Hematopoietic multipotent progenitor cell treated with erythropoietin and hydrocortisone succinate and interleukin-3 and kit ligand, for 6 days (in vitro differentiated cells): Measurements from ENCODE around the gene NAA60.
"Not testable (repeated sequence)": the region's sequence is repeated elsewhere in the genome, so short reads cannot be mapped to it uniquely, and the experiment has no call there.

Experiments
- DNase-seq: peaks from one replicate; pipeline ENCODE4 v3.0.0-alpha.2; 2015

Gene NAA60

GRCh38 chr16:3484318-3485096, 41.0 kb downstream of the NAA60 start:
- DNase-seq, result no peak

DNA sequence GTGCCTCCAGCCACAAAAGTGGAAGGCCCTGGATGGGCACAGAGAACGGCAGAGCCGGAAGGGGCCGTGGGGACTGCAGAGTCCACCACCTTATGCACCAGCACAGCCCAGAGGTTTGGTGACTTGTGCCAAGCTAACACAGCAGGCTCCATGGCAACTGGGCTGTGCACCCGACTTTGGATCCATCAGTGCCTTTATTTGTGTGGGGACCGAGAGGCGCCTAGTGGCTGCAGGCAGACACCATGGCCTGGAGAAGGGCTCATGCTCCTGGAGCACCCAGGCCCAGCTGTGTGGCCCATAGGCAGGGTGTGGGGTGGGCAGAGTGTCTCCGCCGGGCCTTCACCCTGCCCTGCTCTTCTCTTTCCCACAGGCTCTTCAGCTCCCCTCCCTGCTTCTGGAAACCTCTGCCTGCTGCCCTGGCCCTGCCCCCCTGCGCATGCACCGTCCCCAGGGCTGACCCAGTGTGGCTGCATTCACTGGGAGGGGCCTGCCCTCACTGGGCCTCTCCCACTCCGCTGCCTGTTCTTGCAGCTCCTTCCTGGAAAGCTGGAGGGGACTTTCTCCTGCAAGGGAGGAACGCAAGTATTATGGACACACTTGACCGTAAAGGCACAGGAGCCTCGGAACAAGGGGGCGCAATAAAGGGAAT, 41.7 kb downstream of the NAA60 start:
- no peak for DNase-seq

DNA sequence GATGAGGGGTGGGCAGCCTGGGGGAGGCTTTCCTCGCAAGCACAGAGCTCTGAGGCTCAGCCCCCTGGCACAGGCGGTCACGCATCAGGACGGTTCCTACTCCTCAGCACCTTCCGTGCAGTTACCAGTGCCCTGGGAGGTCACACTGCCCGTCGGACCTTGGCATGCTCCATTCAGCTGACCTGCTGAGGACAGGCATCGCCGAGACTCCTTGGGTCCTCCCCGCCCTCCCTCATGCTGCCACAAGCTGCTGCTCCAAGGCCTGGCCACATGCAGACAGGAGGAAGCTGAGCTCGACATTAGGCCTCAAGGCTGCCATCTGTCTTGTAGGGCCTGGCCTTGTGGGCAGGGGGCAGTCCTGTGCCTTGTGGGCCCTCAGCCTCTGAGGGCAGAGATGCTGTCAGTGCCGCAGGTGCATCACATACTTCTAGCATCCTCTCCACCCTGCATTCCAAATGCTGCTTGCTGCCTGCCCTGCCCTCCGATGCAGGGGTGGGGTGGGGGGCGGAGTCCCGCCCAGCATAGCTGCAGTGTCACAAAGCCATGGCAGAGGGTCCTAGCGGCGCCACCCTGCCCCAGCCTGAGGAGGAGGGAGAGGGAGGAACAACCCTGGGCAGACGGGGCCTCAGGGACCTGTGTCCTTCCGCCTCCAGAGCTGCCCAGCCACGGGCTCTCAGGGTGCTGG, 42.5 kb downstream of the NAA60 start:
- DNase-seq, result no peak

DNA sequence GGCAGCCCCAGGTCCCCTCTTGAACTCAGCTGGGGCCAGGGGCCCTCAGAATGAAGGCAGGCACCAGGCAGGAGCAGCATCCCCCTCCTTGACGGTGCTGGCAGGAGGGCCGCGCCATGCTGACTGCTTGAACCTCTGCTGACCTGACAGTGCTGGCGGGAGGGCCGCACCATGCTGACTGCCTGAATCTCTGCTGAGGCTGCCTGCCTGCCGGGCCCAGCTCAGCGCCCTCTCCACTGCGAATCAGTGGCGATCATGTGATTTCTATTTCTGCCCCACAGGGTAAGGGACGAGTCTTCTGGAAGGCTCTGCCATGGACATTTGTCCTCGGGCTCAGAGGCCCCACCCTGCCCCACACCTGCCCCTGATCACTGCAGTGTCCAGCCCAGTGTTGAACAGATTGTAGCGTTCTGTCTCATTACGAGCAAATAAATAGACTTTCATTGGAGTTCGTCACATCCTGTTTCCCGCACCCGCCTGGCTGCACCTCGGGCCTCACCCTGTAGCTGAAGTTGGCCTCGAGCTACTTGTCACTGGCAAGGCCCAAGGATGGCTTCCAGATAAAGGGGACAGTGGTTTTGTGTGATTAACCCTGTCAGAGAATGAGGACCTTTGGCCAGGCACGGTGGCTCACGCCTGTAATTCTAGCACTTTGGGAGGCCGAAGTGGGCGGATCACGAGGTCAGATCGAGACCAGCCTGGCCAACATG, 43.2 kb downstream of the NAA60 start:
- no peak for DNase-seq

DNA sequence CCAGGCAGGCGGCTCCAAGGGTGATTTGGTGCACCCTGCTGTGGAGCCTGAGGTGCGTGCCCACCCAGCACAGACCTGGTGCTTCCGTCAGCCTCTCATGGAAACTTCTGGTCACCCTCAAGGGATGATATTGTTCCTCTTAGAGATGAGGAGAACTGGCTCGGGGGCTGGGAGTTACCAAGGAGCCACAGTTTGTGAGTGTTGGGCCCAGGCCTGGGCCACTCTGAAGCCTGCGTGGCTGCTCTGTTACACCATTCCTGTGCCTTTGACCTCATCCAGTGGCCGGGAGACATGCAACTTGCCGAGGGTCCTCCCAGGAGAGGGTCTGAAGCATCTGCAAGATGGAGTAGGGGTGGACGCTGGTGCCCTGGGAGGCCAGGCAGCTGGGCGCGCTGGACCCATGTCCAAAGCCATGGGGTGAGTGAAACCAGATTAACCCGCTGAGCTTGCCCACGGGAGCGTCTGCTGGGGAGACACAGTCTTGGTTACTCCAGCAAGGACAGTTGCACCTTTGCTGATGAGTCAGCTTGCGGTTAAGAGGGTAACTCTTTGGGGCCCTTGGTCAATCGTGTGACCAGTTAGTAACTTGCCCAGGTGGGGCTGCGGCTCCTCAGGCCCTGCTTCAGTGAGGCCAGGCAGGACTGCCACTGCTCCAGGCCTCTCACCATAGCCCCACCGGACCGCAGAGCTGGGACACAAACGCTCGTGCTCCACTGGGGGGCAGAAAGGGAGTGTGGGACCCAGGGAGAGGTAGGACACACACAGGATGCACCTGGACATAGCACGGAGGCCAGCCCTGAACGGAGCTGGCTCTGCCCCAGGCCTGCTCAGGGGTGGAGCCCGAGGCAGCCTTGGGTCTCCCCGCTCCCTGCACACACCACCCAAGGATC, 44.3 kb downstream of the NAA60 start:
- no peak for DNase-seq

GRCh38 chr16:3488801-3489200, 45.3 kb downstream of the NAA60 start:
- no peak for DNase-seq

DNA sequence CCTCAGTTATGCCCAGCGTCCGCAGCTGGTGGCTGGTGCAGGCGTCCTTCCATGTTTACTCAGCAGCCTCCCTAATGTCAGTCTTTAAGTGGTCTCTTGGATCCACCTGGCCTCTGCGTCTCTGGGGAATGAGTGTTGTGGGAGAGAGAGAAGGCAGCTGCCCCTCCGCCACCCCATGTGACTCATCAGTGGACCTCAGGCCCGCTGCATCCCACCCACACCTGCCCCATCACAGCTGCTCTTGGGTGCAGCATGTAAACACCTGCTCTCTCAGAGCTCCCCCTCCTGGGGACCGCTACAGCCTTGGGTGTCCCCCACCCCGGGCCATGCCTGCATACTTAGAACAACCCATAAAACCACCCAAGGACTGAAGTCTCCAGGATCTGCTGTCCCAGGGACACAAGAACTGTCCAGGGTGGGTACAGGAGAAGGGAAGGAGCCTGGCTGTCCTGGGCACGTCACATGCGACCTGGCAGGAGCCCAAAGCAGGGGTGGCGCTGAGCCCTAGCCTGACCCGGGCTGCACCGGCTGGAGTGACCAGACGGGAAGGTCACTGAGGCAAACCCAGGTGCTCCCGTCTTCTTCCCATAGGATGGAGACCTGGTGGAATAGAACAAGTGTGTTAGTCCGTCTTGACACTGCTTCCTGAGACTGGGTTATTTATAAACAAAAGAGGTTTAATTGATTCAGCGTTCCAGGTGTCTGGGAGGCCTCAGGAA, 47.6 kb downstream of the NAA60 start:
- no peak for DNase-seq

GRCh38 chr16:3492356-3492755, 48.9 kb downstream of the NAA60 start:
- no peak for DNase-seq

GRCh38 chr16:3494386-3494973, 51.0 kb downstream of the NAA60 start:
- DNase-seq, result no peak

- DNase-seq, result no peak
Measured at GRCh38 chr16:3495176-3495575, 51.7 kb downstream of the NAA60 start, which contains the start of gene C16orf90. C16orf90 (minus strand) TSS chr16:3495489; CDS start chr16:3495421, 68 bp downstream.

DNA sequence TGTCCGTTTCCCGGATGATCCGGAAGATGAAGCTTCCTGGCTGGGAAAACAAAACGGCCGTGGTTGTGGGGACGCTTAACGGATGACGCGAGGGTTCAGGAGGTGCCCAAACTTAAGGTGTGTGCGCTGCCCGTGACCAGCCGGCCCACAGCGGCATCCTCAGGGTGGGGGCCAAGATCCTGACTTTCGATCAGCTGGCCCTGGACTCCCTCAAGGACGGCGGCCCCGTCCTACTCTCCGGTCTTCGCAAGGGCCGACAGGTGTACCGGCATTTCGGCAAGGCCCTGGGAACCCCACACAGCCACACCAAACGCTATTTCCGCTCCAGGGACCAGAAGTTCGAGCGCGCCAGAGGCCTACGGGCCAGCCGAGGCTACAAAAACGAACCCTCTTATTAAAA, 52.9 kb downstream of the NAA60 start:
- no peak for DNase-seq

DNA sequence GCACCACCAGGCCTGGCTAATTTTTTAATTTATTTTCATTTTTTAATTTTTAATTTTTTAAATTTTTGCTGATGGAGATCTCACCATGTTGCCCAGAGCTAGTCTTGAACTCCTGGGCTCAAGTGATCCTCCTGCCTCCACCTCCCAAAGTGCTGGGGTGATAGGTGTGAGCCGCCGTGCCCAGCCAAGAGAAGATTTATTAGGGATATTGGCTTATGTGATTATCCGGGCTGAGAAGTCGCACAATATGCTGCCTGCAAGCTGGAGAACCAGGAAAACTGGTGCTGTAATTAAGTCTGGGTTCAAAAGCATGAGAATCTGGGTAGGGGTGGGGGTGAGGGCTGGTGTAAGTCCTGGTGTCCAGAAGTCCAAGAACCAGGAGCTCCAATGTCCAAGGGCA, 54.3 kb downstream of the NAA60 start:
- DNase-seq, result no peak

DNA sequence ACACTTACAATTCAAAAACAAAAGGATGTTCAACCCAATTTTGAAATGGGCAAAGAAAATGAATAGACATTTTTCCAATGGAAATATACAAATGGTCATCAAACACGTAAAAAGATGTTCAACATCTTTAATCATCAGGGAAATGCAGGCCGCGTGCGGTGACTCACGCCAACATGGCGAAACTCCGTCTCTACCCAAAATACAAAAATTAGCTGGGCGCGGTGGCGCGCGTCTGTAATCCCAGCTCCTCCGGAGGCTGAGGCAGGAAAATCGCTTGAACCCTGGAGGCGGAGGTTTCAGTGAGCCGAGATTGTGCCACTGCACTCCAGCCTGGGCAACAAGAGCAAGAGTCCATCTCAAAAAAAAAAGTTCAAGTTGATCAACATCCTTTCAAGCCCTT, 55.5 kb downstream of the NAA60 start:
- no peak for DNase-seq

DNA sequence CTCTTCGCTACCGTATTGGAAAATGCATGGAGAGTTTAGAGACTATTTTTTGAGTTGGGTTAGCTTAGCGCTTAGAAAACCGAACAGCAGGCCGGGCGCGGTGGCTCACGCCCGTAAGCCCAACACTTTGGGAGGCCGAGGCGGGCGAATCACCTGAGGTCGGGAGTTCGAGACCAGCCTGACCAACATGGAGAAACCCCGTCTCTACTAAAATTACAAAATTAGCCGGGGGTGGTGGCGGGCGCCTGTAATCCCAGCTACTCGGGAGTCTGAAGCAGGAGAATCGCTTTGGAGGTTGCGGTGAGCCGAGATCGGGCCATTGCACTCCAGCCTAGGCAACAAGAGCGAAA, 57.9 kb downstream of the NAA60 start:
- DNase-seq, result not testable (repeated sequence)

DNA sequence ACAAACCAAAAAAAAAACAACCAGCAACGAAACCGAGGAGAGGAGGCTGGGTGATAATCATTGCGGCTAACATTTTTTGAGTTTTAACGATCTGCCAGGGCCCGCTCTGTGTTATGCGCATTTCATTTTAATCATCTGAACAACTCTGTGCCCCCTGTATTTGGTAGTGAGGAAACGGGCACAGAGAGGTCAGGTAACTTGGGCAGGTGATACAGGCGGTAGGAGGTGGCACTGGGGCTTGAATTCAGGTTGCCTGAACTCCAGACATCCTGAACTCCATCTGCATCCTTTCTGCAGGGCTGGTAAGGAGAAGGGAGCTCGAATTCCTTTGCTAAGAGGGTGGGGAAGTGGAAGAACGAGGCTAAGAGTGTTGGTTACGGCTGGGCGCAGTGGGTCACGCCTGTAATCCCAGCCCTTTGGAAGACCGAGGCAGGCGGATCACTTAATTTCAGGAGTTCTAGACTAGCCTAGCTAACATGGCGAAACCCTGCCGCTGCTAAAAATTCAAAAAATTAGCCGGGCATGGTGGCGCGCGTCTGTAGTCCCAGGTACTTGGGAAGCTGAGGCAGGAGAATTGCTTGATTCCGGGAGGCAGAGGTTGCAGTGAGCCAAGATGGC, 58.4 kb downstream of the NAA60 start:
- DNase-seq, result no peak

GRCh38 chr16:3503523-3503922, 60.0 kb downstream of the NAA60 start:
- DNase-seq, result peak; percentile 65

DNA sequence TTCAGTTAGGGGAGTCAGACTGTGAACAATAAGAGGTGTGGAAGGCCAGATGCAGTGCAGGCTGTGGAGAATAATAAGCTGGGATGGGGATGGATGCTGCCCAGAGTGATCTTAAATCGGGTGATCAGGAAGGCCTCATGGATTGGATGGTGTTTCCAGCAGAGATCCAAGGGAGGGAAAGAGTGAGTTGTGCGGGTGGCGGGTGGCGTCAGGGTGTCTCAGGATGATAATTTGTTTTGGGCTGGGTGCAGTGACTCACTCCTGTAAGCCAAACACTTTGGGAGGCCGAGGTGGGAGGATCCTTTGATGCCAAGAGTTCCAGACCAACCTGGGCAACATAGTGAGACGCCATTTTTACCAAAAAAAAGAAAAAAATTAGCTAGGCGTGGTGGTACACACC, 65.3 kb downstream of the NAA60 start:
- peak; percentile 26 for DNase-seq

- peak; percentile 73 for DNase-seq
Measured at GRCh38 chr16:3509470-3509928, 66.0 kb downstream of the NAA60 start.

DNA sequence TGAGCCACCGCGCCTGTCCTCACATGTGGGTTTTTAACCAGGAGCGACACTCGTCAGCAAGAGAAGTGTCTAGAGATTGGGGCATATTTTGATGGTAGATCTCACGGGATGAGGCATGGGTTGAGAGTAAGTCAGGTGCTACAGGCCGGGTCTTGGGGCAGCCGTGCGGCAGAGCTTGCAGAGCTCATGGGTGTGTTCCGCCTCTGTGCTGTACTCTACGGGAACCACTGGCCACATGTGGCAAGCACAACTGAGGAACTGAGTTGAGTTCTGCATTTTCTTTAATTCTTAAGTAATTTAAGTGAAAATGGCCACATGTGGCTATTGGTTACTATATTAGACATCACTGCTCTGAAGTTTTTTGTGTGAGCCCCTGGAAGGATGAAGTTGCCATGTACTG, 66.9 kb downstream of the NAA60 start:
- no peak for DNase-seq

DNA sequence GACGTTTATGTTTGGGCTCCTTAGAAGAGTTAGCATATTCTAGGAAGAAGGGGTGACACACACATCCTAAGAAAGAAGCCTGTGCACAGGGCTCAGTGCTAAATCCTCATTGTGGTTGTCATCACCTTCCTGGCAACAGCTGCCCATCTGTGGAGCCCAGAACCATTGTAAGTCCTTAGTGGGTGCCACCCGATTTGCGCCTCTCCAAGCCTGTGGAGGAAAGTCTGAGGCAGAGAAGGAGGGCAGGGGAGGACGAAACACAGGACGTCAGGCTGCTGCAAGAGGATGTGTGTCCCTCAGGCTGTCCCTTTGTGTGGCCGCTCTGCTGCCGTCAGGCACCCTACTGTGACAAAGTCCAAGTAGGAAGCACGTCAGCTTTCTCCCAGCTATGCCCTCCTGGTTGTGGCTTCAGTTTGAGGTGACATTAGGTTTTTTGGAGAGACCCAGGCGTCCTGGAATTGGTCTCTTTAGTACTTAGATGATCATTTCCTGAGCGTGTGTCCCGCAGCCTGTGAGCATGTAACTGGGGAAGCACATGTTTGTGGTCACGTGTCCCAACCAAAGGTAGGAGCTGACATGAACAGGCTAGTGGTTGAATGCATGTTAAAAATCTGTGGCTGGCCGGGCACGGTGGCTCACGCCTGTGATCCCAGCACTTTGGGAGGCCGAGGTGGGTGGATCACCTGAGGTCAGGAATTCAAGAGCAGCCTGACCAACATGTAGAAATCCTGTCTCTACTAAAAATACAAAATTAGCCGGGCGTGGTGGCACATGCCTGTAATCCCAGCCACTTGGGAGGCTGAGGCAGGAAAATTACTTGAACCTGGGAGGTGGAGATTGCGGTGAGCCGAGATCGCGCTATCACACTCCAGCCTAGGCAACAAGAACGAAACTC, 68.1 kb downstream of the NAA60 start:
- DNase-seq, result no peak
